Lower leg skin (tissue), 4 donors: ENCODE data around the gene HK2. TPM values are rescaled to one million over a fixed set of nuclear protein-coding genes. Genes with fewer than 3 reads are reported as not detected.

Source experiments
- DNase-seq, 2 donors: peaks; one replicate each; pipeline ENCODE4 v3.0.0-alpha.2; 2019; ENCODE audit warnings: low spot score in 2 of 2
- H3K4me3 ChIP-seq: fragments of 200-600 bp; sonication (generic); 2 replicates; pipeline ENCODE4 v1.5.1; 2017; ENCODE audit warnings: mild to moderate bottlenecking, low read depth; ENCODE audit not compliant: poor library complexity, severe bottlenecking
- CTCF ChIP-seq, 3 donors: fragments of 450-650 bp; IDR thresholded peaks; one replicate each; pipeline ENCODE4 v1.5.1; 2016; ENCODE audit warnings: antibody characterized with exemption in 3 of 3, mild to moderate bottlenecking in 3 of 3, moderate library complexity in 2 of 3
- POLR2A ChIP-seq, 2 donors: fragments of 450-650 bp; IDR thresholded peaks; one replicate each; pipeline ENCODE4 v1.6.1; 2016 to 2017; ENCODE audit warnings: antibody characterized with exemption in 2 of 2, mild to moderate bottlenecking in 1 of 2, moderate library complexity in 1 of 2
- WGBS, 2 donors: methylation state at CpG; one replicate each; pipeline ENCODE4 v1.1.5; 2018; 5-methylcytosine and 5-hydroxymethylcytosine counted together
- intact Hi-C: fragments of 100-400 bp; cut with DNase I; formaldehyde crosslinking; loops from one replicate; pipeline ENCODE4 v1.15.0; 2023; ENCODE audit warnings: low total_unique reads
- total RNA-seq, 4 donors: library from RNA; depleted of rRNA; stranded (reverse); fragments of >200 nt; gene quantifications; one replicate each; pipeline ENCODE4 v1.1.0, GENCODE V29; 2016

The HK2 gene
- total RNA-seq, 4 donors from 2014 or later: 22.4 to 27.3 (median 25.8) TPM

GRCh38 chr2:74863802-74864248, 29.9 kb downstream of the HK2 start:
- WGBS, 2 donors: 66 to 83% methylated on average over 3 of the region's 3 CpGs
- intact Hi-C loops: loop anchor here (1.0 kb wide), 1 partner anchor 27 kb away; no protein-coding TSS in a partner anchor
- TF ChIP-seq CTCF (IDR thresholded peaks at IDR 0.05): no peak
- TF ChIP-seq POLR2A (IDR thresholded peaks at IDR 0.05): no peak
- no peak for DNase-seq
- no peak overlapping the region for H3K4me3 ChIP-seq

- intact Hi-C loops: no loop called here
- 78 to 86% methylated on average over 20 of the region's 20 CpGs for WGBS, 2 donors
- H3K4me3 ChIP-seq: no peak overlapping the region
- no peak for TF ChIP-seq CTCF (IDR thresholded peaks at IDR 0.05)
- no peak for TF ChIP-seq POLR2A (IDR thresholded peaks at IDR 0.05)
- no peak for DNase-seq
Observed at GRCh38 chr2:74864728-74865722, 31.1 kb downstream of the HK2 start.

GRCh38 chr2:74865770-74866674, 32.1 kb downstream of the HK2 start:
- DNase-seq: no peak
- TF ChIP-seq CTCF (IDR thresholded peaks at IDR 0.05): no peak
- no peak for TF ChIP-seq POLR2A (IDR thresholded peaks at IDR 0.05)
- no peak overlapping the region for H3K4me3 ChIP-seq
- WGBS, 2 donors: 91 to 93% methylated on average over 15 of the region's 15 CpGs
- intact Hi-C loops: no loop called here

- H3K4me3 ChIP-seq: no peak overlapping the region
- intact Hi-C loops: no loop called here
- DNase-seq: no peak
- TF ChIP-seq CTCF (IDR thresholded peaks at IDR 0.05) (no peak), POLR2A (IDR thresholded peaks at IDR 0.05) (no peak)
- 60 to 74% methylated on average over 14 of the region's 14 CpGs for WGBS, 2 donors
Observed at GRCh38 chr2:74867841-74868658, 34.1 kb downstream of the HK2 start.

- DNase-seq: no peak
- TF ChIP-seq POLR2A (IDR thresholded peaks at IDR 0.05) (no peak), CTCF (IDR thresholded peaks at IDR 0.05) (no peak)
- intact Hi-C loops: no loop called here
- H3K4me3 ChIP-seq: no peak overlapping the region
- 89 to 97% methylated on average over 6 of the region's 6 CpGs for WGBS, 2 donors
Observed at GRCh38 chr2:74869517-74869916, 35.6 kb downstream of the HK2 start.
